ENCODE data around the gene CDC42BPB.
"Not testable (repeated sequence)": the region's sequence is repeated elsewhere in the genome, so short reads cannot be mapped to it uniquely, and the experiment has no call there.

The CDC42BPB gene

GRCh38 chr14:103057028-103057371 lies 349 bp downstream of the CDC42BPB start:
- H3K27ac ChIP-seq (ENCODE audit: low read depth, low read length): no peak overlapping the region
- H3K9ac ChIP-seq (ENCODE audit: low read length): peak overlapping the region; percentile 97
- H3K9me3 ChIP-seq (ENCODE audit: control insufficient read depth, insufficient read depth, low read depth, low read length): no peaks in the 10 kb centered on the region
- H3K4me3 ChIP-seq (ENCODE audit: low read depth, low read length): peak overlapping the region; percentile 99
- peaks cover 12% of the 10 kb centered on the region for H3K4me1 ChIP-seq (ENCODE audit: control insufficient read depth, insufficient read depth, low read length)
- H3K36me3 ChIP-seq (ENCODE audit: control insufficient read depth, insufficient read depth, low read length): no peaks in the 10 kb centered on the region
- H3K27me3 ChIP-seq (ENCODE audit: control insufficient read depth, insufficient read depth, low read length): no peaks in the 10 kb centered on the region

- Histone ChIP-seq H3K27me3 (ENCODE audit: control insufficient read depth, insufficient read depth, low read length) (no peaks in the 10 kb centered on the region), H3K4me1 (ENCODE audit: control insufficient read depth, insufficient read depth, low read length) (peaks cover 12% of the 10 kb centered on the region), H3K36me3 (ENCODE audit: control insufficient read depth, insufficient read depth, low read length) (no peaks in the 10 kb centered on the region), H3K9ac (ENCODE audit: low read length) (peak overlapping the region; percentile 97), H3K4me3 (ENCODE audit: low read depth, low read length) (peak overlapping the region; percentile 99), H3K9me3 (ENCODE audit: control insufficient read depth, insufficient read depth, low read depth, low read length) (no peaks in the 10 kb centered on the region), H3K27ac (ENCODE audit: low read depth, low read length) (no peak overlapping the region)
Measured at GRCh38 chr14:103056322-103057027, 874 bp downstream of the CDC42BPB start.

GRCh38 chr14:103055695-103056094 lies 1.7 kb downstream of the CDC42BPB start:
- Histone ChIP-seq H3K27ac (ENCODE audit: low read depth, low read length) (no peak overlapping the region), H3K9ac (ENCODE audit: low read length) (no peak overlapping the region), H3K36me3 (ENCODE audit: control insufficient read depth, insufficient read depth, low read length) (no peaks in the 10 kb centered on the region), H3K4me1 (ENCODE audit: control insufficient read depth, insufficient read depth, low read length) (peaks cover 12% of the 10 kb centered on the region), H3K27me3 (ENCODE audit: control insufficient read depth, insufficient read depth, low read length) (no peaks in the 10 kb centered on the region), H3K9me3 (ENCODE audit: control insufficient read depth, insufficient read depth, low read depth, low read length) (no peaks in the 10 kb centered on the region), H3K4me3 (ENCODE audit: low read depth, low read length) (peak overlapping the region; percentile 99)

DNA sequence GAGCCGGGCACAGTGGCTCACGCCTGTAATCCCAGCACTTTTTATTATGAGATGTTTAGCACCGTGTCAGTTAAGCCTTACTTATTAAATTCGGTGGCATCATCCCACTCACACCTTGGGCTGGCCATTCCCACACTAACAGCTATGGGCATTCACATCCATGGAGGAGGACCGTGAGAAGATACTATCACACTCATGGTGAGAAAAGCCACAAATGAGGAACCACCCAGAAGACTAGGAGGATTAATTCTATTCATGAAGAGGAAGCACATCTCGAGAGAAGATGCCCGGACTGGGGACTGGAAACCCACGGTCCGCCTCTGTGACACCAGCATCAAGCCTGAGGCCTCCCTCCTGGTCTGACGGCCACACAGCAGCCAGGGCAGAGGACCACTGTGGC lies 4.9 kb downstream of the CDC42BPB start:
- no peak overlapping the region for H3K4me3 ChIP-seq (ENCODE audit: low read depth, low read length)
- no peak overlapping the region for H3K27ac ChIP-seq (ENCODE audit: low read depth, low read length)
- peaks cover 8% of the 10 kb centered on the region for H3K4me1 ChIP-seq (ENCODE audit: control insufficient read depth, insufficient read depth, low read length)
- H3K9ac ChIP-seq (ENCODE audit: low read length): no peak overlapping the region
- no peaks in the 10 kb centered on the region for H3K9me3 ChIP-seq (ENCODE audit: control insufficient read depth, insufficient read depth, low read depth, low read length)
- H3K27me3 ChIP-seq (ENCODE audit: control insufficient read depth, insufficient read depth, low read length): no peaks in the 10 kb centered on the region
- no peaks in the 10 kb centered on the region for H3K36me3 ChIP-seq (ENCODE audit: control insufficient read depth, insufficient read depth, low read length)

GRCh38 chr14:103050935-103051334 lies 6.4 kb downstream of the CDC42BPB start:
- Histone ChIP-seq H3K9ac (ENCODE audit: low read length) (no peak overlapping the region), H3K27ac (ENCODE audit: low read depth, low read length) (no peak overlapping the region)

GRCh38 chr14:103047453-103047852 lies 9.9 kb downstream of the CDC42BPB start:
- not testable (repeated sequence) for H3K4me3 ChIP-seq (ENCODE audit: low read depth, low read length); H3K4me1 ChIP-seq (ENCODE audit: control insufficient read depth, insufficient read depth, low read length); H3K27me3 ChIP-seq (ENCODE audit: control insufficient read depth, insufficient read depth, low read length); H3K9ac ChIP-seq (ENCODE audit: low read length); H3K36me3 ChIP-seq (ENCODE audit: control insufficient read depth, insufficient read depth, low read length); H3K27ac ChIP-seq (ENCODE audit: low read depth, low read length); H3K9me3 ChIP-seq (ENCODE audit: control insufficient read depth, insufficient read depth, low read depth, low read length)

More at GRCh38 chr14:103050935-103051334, 6.4 kb downstream of the CDC42BPB start:
- Histone ChIP-seq H3K4me1 (ENCODE audit: control insufficient read depth, insufficient read depth, low read length) (peaks cover 6% of the 10 kb centered on the region), H3K9me3 (ENCODE audit: control insufficient read depth, insufficient read depth, low read depth, low read length) (no peaks in the 10 kb centered on the region), H3K4me3 (ENCODE audit: low read depth, low read length) (no peak overlapping the region), H3K27me3 (ENCODE audit: control insufficient read depth, insufficient read depth, low read length) (no peaks in the 10 kb centered on the region), H3K36me3 (ENCODE audit: control insufficient read depth, insufficient read depth, low read length) (no peaks in the 10 kb centered on the region)

DNA sequence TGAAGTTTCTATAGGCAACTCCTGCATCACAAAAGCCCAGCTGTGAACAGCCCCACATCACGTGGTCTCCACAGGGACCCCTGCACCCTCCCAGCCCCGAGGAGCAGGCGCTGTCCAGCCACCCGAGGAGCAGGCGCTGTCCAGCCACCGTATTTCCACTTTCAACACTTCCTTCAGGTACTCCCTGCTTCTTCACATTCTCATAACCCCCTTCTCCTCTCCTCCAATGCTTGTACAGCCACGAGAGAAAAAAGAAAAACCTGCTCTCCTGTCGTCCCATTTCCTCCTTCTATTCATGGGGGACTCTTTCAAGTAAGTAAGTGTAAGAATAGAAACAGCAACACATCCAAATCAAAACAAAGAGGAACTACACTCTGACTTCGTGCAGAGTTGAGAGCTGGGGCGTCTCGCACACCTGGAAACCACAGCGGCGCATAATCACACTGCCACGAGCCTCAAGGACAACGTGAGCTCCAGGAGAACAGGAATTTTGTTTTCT lies 11.9 kb downstream of the CDC42BPB start:
- no peak overlapping the region for H3K27ac ChIP-seq (ENCODE audit: low read depth, low read length)
- H3K9ac ChIP-seq (ENCODE audit: low read length): no peak overlapping the region
- no peaks in the 10 kb centered on the region for H3K9me3 ChIP-seq (ENCODE audit: control insufficient read depth, insufficient read depth, low read depth, low read length)
- H3K4me3 ChIP-seq (ENCODE audit: low read depth, low read length): no peak overlapping the region
- peaks cover 11% of the 10 kb centered on the region; the same call in 1 of the 2 replicates for H3K36me3 ChIP-seq (ENCODE audit: control insufficient read depth, insufficient read depth, low read length)
- H3K4me1 ChIP-seq (ENCODE audit: control insufficient read depth, insufficient read depth, low read length): no peaks in the 10 kb centered on the region
- H3K27me3 ChIP-seq (ENCODE audit: control insufficient read depth, insufficient read depth, low read length): no peaks in the 10 kb centered on the region

DNA sequence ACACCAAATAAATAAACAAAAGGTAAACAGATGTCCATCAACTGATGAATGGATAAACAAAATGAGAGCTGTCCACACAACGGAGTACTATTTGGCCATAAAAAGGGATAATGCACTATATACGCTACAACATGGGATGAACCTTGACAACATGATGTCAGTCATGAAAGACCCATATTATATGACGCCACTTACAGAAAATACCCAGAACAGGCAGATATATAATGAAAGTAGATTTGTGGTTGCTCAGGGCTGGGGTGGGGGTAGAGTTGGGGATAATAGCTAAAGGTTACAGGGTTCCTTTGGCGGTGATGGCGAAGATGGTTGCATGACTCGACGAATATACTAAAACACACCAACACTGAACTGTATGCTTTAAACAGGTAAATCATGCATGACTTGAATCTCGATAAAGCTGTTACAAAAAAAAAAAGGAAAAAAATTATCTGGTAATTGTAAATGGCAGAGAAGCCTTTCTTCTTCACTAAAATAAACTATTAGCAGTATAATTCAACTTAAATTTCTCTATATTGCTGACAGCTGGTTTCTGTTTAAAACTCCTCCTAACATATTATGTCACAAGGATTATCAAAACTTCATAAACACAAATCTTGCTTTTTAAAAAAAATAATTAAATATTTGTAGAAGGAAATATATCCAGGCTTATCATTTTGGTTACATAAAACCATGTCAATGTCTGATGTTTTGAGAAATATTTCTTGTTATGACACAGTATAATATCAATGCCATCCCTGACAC lies 13.9 kb downstream of the CDC42BPB start:
- Histone ChIP-seq H3K27ac (ENCODE audit: low read depth, low read length) (no peak overlapping the region), H3K4me3 (ENCODE audit: low read depth, low read length) (no peak overlapping the region), H3K36me3 (ENCODE audit: control insufficient read depth, insufficient read depth, low read length) (peaks cover 11% of the 10 kb centered on the region; the same call in 1 of the 2 replicates), H3K9ac (ENCODE audit: low read length) (no peak overlapping the region), H3K4me1 (ENCODE audit: control insufficient read depth, insufficient read depth, low read length) (no peaks in the 10 kb centered on the region), H3K27me3 (ENCODE audit: control insufficient read depth, insufficient read depth, low read length) (no peaks in the 10 kb centered on the region), H3K9me3 (ENCODE audit: control insufficient read depth, insufficient read depth, low read depth, low read length) (peaks cover 2% of the 10 kb centered on the region; the same call in 1 of the 2 replicates)

- no peak overlapping the region for H3K27ac ChIP-seq (ENCODE audit: low read depth, low read length)
- H3K4me3 ChIP-seq (ENCODE audit: low read depth, low read length): no peak overlapping the region
- no peak overlapping the region for H3K9ac ChIP-seq (ENCODE audit: low read length)
- H3K9me3 ChIP-seq (ENCODE audit: control insufficient read depth, insufficient read depth, low read depth, low read length): peaks cover 2% of the 10 kb centered on the region; the same call in 1 of the 2 replicates
- no peaks in the 10 kb centered on the region for H3K4me1 ChIP-seq (ENCODE audit: control insufficient read depth, insufficient read depth, low read length)
- H3K27me3 ChIP-seq (ENCODE audit: control insufficient read depth, insufficient read depth, low read length): no peaks in the 10 kb centered on the region
- H3K36me3 ChIP-seq (ENCODE audit: control insufficient read depth, insufficient read depth, low read length): peaks cover 11% of the 10 kb centered on the region; the same call in 1 of the 2 replicates
Measured at GRCh38 chr14:103041464-103041863, 15.9 kb downstream of the CDC42BPB start.

- Histone ChIP-seq H3K9me3 (ENCODE audit: control insufficient read depth, insufficient read depth, low read depth, low read length) (no peaks in the 10 kb centered on the region), H3K4me1 (ENCODE audit: control insufficient read depth, insufficient read depth, low read length) (no peaks in the 10 kb centered on the region), H3K27ac (ENCODE audit: low read depth, low read length) (no peak overlapping the region), H3K9ac (ENCODE audit: low read length) (no peak overlapping the region), H3K27me3 (ENCODE audit: control insufficient read depth, insufficient read depth, low read length) (no peaks in the 10 kb centered on the region), H3K36me3 (ENCODE audit: control insufficient read depth, insufficient read depth, low read length) (no peaks in the 10 kb centered on the region), H3K4me3 (ENCODE audit: low read depth, low read length) (no peak overlapping the region)
Measured at GRCh38 chr14:103033681-103034096, 23.7 kb downstream of the CDC42BPB start.

DNA sequence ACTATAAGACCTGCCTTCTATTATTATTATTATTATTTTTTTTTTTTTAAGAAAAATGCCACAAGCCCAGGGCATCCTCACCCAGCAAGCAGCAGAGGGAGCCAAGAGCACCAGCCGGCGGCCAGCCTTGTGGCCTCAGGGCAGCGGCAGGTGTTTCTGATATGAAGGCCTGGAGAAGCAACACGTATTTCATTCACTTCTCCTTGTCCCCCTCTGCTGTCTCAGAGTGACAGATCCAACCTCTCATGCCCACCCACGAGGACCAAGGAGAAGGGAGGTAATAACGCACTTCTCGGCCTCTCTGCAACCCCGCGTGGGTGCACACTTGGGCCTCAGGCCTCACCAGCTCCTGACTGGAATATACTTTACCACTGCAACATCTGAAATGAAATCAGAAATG lies 25.4 kb downstream of the CDC42BPB start:
- peaks cover 1% of the 10 kb centered on the region; the same call in 1 of the 2 replicates for H3K9me3 ChIP-seq (ENCODE audit: control insufficient read depth, insufficient read depth, low read depth, low read length)
- H3K36me3 ChIP-seq (ENCODE audit: control insufficient read depth, insufficient read depth, low read length): no peaks in the 10 kb centered on the region
- no peaks in the 10 kb centered on the region for H3K4me1 ChIP-seq (ENCODE audit: control insufficient read depth, insufficient read depth, low read length)
- H3K27me3 ChIP-seq (ENCODE audit: control insufficient read depth, insufficient read depth, low read length): no peaks in the 10 kb centered on the region
- H3K9ac ChIP-seq (ENCODE audit: low read length): no peak overlapping the region
- no peak overlapping the region for H3K27ac ChIP-seq (ENCODE audit: low read depth, low read length)
- H3K4me3 ChIP-seq (ENCODE audit: low read depth, low read length): no peak overlapping the region

Measured in HUES6 (cell line).